ENCODE data around the gene ZNF599. TPM values are rescaled to one million over a fixed set of nuclear protein-coding genes. Genes with fewer than 3 reads are reported as not detected.

The ZNF599 gene
- 4.1 and 4.6 TPM in 2 replicates for total RNA-seq (2022)
- Bru-seq, nascent RNA = percentile 51 among the genes with signal in this experiment
- percentile 54 among the genes with signal in this experiment for BruChase-seq, experiment 1, labeled RNA remaining after a 6-hour chase
- BruChase-seq, experiment 2, labeled RNA remaining after a 2-hour chase = percentile 56 among the genes with signal in this experiment
- long read RNA-seq, transcript ZNF599-203 (3 exons, 948 nt) = major isoform, 5 of 5 reads
- long read RNA-seq, partial matches to known transcripts = 0 of 5 reads
- long read RNA-seq, other reads (novel, unspliced or antisense) = 0 of 5 reads

DNA sequence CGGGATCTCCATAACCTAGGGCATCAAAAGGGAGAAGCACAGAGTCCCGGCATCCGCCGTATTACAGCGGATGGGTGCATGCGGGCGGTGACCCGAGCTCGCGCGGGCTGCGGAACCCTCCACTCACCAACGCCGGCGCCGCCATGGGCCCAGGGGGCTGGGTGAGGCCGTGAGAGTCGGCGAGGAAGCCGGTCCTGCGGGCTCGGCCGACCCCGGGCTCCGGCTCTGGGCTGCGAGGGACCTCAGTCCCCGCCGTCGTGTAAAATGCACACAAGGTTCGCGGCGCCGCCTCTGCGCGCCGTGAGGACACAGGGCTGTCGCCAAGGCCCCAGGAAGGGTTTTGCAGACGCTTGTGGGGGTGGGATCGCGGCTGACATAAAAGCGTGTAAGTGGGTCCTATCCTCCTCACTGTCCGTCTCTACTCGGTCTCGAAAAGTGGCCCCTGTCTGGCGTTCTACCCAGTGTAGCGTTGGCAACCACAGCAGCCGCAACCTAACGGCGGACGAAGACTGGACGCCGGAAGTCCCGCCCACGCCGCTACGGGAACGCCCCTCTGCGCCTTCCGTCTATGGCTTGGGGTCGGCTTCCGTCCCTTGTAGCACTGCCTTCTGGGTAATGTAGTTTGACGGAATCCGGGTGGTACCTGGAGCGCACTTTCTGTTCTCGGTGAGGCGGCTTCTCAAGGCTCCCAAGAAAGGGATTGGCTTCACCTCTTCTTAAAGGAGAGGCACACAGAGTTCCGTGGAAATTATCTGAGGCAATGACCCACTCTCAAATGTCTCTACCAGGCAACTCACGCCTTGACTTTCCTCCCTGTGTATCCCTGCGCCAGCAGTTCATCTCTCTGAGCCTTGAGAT, at the start of gene ZNF599:
ZNF599 (minus strand) TSS at position 519 of the 858 bp plus-strand sequence; CDS start at position 145, 374 bp downstream.
- intact Hi-C loops (cut with micrococcal nuclease) = loop anchor here (2.0 kb wide), 1 partner anchor 38 kb away; the partner anchor contains the start of gene ZNF181
- POLR2A ChIA-PET = interaction anchor here (1.0 to 1.6 kb wide), 4 partner anchors 11 to 154 kb away, joined by 3 to 6 read pairs (median 5); partner anchors contain the start of genes ZNF181 and ZNF30
- CTCF ChIA-PET = no interaction called here
- Mint-ChIP-seq H3K4me1 (ENCODE audit: insufficient read depth, unreplicated experiment) (peaks cover 13% of the 10 kb centered on the region), H3K9me3 (ENCODE audit: unreplicated experiment) (peaks cover 18% of the 10 kb centered on the region), H3K27ac (ENCODE audit: low read depth, unreplicated experiment) (peak within 1 kb of the TSS; percentile 84), H3K36me3 (ENCODE audit: insufficient read depth, unreplicated experiment) (no peaks in the 10 kb centered on the region), H3K27me3 (ENCODE audit: insufficient read depth, unreplicated experiment) (no peaks in the 10 kb centered on the region), H3K4me3 (ENCODE audit: unreplicated experiment) (peak within 1 kb of the TSS; percentile 93)
- TSS peak; percentile 69 for BruUV-seq (replicated peaks)
- TF ChIP-seq, protein P1, sequence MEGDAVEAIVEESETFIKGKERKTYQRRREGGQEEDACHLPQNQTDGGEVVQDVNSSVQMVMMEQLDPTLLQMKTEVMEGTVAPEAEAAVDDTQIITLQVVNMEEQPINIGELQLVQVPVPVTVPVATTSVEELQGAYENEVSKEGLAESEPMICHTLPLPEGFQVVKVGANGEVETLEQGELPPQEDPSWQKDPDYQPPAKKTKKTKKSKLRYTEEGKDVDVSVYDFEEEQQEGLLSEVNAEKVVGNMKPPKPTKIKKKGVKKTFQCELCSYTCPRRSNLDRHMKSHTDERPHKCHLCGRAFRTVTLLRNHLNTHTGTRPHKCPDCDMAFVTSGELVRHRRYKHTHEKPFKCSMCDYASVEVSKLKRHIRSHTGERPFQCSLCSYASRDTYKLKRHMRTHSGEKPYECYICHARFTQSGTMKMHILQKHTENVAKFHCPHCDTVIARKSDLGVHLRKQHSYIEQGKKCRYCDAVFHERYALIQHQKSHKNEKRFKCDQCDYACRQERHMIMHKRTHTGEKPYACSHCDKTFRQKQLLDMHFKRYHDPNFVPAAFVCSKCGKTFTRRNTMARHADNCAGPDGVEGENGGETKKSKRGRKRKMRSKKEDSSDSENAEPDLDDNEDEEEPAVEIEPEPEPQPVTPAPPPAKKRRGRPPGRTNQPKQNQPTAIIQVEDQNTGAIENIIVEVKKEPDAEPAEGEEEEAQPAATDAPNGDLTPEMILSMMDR (IDR thresholded peaks at IDR 0.05; ENCODE audit: unreplicated experiment) = no peak
- peak; percentile 91 for DNase-seq (ENCODE audit: unreplicated experiment)

DNA sequence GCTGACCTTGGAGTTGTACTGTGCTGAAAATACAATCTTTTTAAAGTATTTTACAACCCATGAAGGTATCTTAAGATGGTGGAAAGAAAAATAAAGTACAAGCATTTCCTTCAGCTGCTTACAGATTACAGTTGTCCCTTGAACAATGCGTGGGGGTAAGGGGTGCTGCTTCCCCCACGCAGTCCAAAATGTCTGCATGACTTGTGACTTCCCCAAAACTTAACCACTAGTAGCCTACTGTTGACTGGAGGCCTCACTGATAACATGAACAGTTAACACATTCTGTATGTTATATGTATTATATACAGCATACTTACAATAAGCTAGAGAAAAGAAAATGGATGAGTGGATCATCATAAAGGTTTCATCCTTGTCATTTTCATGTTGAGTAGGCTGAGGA, 45.3 kb upstream of the ZNF599 start:
- BruUV-seq (replicated peaks) = no TSS peak
- no peaks in the 10 kb centered on the region for H3K36me3 Mint-ChIP-seq (ENCODE audit: insufficient read depth, unreplicated experiment)
- no peaks in the 10 kb centered on the region for H3K27me3 Mint-ChIP-seq (ENCODE audit: insufficient read depth, unreplicated experiment)
- TF ChIP-seq, protein P1 (IDR thresholded peaks at IDR 0.05; ENCODE audit: unreplicated experiment) = no peak
- ChIA-PET POLR2A (interaction anchor here (0.7 kb wide), 1 partner anchor 574 kb away, joined by 3 read pairs; no protein-coding TSS in a partner anchor), CTCF (no interaction called here)
- intact Hi-C loops (cut with micrococcal nuclease) = no loop called here
- H3K4me3 Mint-ChIP-seq (ENCODE audit: unreplicated experiment) = no peak overlapping the region
- no peak for DNase-seq (ENCODE audit: unreplicated experiment)
- peaks cover 27% of the 10 kb centered on the region for H3K9me3 Mint-ChIP-seq (ENCODE audit: unreplicated experiment)
- no peak overlapping the region for H3K27ac Mint-ChIP-seq (ENCODE audit: low read depth, unreplicated experiment)
- H3K4me1 Mint-ChIP-seq (ENCODE audit: insufficient read depth, unreplicated experiment) = no peaks in the 10 kb centered on the region

DNA sequence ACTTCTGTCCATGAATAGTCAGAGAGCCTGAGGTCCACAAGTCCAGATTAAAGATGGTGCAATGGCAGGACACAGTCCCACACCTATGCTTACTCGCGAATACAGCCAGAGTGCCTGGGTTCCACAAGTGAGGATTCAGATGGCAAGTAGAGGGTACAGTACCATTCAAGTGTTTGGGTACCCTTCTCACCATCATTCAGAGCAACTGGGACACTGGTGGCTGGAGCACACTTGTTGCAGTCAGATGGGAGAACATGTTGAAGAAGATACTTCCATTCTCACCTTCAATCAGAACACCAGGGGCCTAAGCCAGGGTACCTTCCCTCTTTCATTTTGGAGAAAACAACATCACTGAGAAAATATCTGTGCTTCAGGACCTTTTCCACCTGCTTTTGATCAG, 43.7 kb upstream of the ZNF599 start:
- no peaks in the 10 kb centered on the region for H3K27me3 Mint-ChIP-seq (ENCODE audit: insufficient read depth, unreplicated experiment)
- no peaks in the 10 kb centered on the region for H3K36me3 Mint-ChIP-seq (ENCODE audit: insufficient read depth, unreplicated experiment)
- POLR2A ChIA-PET = no interaction called here
- TF ChIP-seq, protein P1 (IDR thresholded peaks at IDR 0.05; ENCODE audit: unreplicated experiment) = no peak
- no peak overlapping the region for H3K27ac Mint-ChIP-seq (ENCODE audit: low read depth, unreplicated experiment)
- BruUV-seq (replicated peaks) = no TSS peak
- H3K4me1 Mint-ChIP-seq (ENCODE audit: insufficient read depth, unreplicated experiment) = no peaks in the 10 kb centered on the region
- H3K4me3 Mint-ChIP-seq (ENCODE audit: unreplicated experiment) = no peak overlapping the region
- peaks cover 26% of the 10 kb centered on the region for H3K9me3 Mint-ChIP-seq (ENCODE audit: unreplicated experiment)
- DNase-seq (ENCODE audit: unreplicated experiment) = no peak
- intact Hi-C loops (cut with micrococcal nuclease) = no loop called here
- CTCF ChIA-PET = no interaction called here

DNA sequence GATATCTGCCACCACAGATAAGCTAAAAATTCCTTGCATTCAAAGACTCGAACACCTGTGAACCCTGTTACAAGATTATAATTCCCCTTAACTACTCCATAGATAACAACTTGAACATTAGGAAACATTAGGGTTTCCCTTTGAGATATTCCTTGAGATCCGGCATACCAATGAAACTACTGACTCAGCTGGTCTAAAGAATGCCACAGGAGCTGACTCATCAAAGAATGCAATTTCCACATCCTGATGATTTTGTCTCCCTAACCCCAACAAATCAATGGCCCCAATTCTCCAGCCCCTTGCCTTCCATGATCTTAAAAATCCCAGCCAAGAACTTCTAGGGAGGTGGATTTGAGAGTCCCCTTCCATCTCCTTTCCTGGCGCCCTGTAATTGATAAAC, 35.6 kb upstream of the ZNF599 start:
- Mint-ChIP-seq H3K4me3 (ENCODE audit: unreplicated experiment) (no peak overlapping the region), H3K27ac (ENCODE audit: low read depth, unreplicated experiment) (no peak overlapping the region), H3K36me3 (ENCODE audit: insufficient read depth, unreplicated experiment) (no peaks in the 10 kb centered on the region), H3K4me1 (ENCODE audit: insufficient read depth, unreplicated experiment) (no peaks in the 10 kb centered on the region), H3K9me3 (ENCODE audit: unreplicated experiment) (peaks cover 9% of the 10 kb centered on the region), H3K27me3 (ENCODE audit: insufficient read depth, unreplicated experiment) (no peaks in the 10 kb centered on the region)
- no TSS peak for BruUV-seq (replicated peaks)
- DNase-seq (ENCODE audit: unreplicated experiment) = peak; percentile 41
- ChIA-PET POLR2A (interaction anchor here (0.6 to 1.0 kb wide), 2 partner anchors 119 to 130 kb away, joined by 3 read pairs; partner anchors contain the start of gene ZNF30), CTCF (no interaction called here)
- TF ChIP-seq, protein P1 (IDR thresholded peaks at IDR 0.05; ENCODE audit: unreplicated experiment) = no peak
- intact Hi-C loops (cut with micrococcal nuclease) = no loop called here
